Peyer's patch (tissue), 4 donors: ENCODE results near the gene TMEM141. TPM values are rescaled to one million over a fixed set of nuclear protein-coding genes. Genes with fewer than 3 reads are reported as not detected.
A peak's percentile ranks its signal among the peaks of the same experiment; 100 is the strongest.
"Not testable (repeated sequence)": the region's sequence is repeated elsewhere in the genome, so short reads cannot be mapped to it uniquely, and the experiment has no call there.

Experiments used
- DNase-seq, 3 donors: peaks; one replicate each; pipeline ENCODE4 v3.0.0-alpha.2; 2017 to 2019
- H3K27ac ChIP-seq, 4 donors: fragments of 200-600 bp; sonication (generic); one replicate each; pipeline ENCODE4 v1.5.1; 2016 to 2019
- H3K27me3 ChIP-seq, 2 donors: fragments of 200-600 bp; sonication (generic); one replicate each; pipeline ENCODE4 v1.5.1; 2019
- H3K36me3 ChIP-seq, 3 donors: fragments of 200-600 bp; sonication (generic); one replicate each; pipeline ENCODE4 v1.5.1; 2016 to 2019
- H3K4me1 ChIP-seq, 4 donors: fragments of 200-600 bp; sonication (generic); one replicate each; pipeline ENCODE4 v1.5.1; 2016 to 2019
- H3K4me3 ChIP-seq, 4 donors: fragments of 200-600 bp; sonication (generic); 1 replicate in 3 of 4; 2 replicates in 1 of 4; pipeline ENCODE4 v1.5.1; 2016 to 2019; ENCODE audit warnings: mild to moderate bottlenecking in 1 of 4
- H3K9me3 ChIP-seq, 4 donors: fragments of 200-600 bp; sonication (generic); one replicate each; pipeline ENCODE4 v1.5.1; 2016 to 2019; ENCODE audit warnings: mild to moderate bottlenecking in 1 of 4
- CTCF ChIP-seq, 6 experiments: fragments of 450-650 bp in 4 of 6; fragments of 200-600 bp in 2 of 6; sonication (generic) in 1 of 6; IDR thresholded peaks; one replicate each; pipeline ENCODE4 v1.5.1; 2017 to 2019; ENCODE audit warnings: antibody characterized with exemption in 6 of 6, mild to moderate bottlenecking in 3 of 6, moderate library complexity in 1 of 6
- POLR2A ChIP-seq, 2 donors: fragments of 450-650 bp; IDR thresholded peaks; one replicate each; pipeline ENCODE4 v1.5.1; 2017; ENCODE audit warnings: antibody characterized with exemption in 2 of 2, mild to moderate bottlenecking in 2 of 2, moderate library complexity in 2 of 2
- total RNA-seq, 4 donors: library from RNA; depleted of rRNA; stranded (reverse); fragments of >200 nt; gene quantifications; one replicate each; pipeline ENCODE4 v1.1.0, GENCODE V29; 2016

The TMEM141 gene
- total RNA-seq, 4 donors from 2014 or later: 52.0 to 240 (median 187) TPM

GRCh38 chr9:136753371-136754058 is 37.6 kb upstream of the TMEM141 start:
- no peaks in the 10 kb centered on the region for H3K36me3 ChIP-seq
- peaks cover 0 to 25% (median 3%) of the 10 kb centered on the region in 4 donors for H3K4me1 ChIP-seq
- no peaks in the 10 kb centered on the region for H3K27me3 ChIP-seq
- DNase-seq: no peak
- H3K9me3 ChIP-seq: peaks cover 0 to 17% (median 5%) of the 10 kb centered on the region in 4 donors
- no peak overlapping the region for H3K4me3 ChIP-seq
- H3K27ac ChIP-seq: peak overlapping the region in 1 of 4 donors; percentile 17
- TF ChIP-seq POLR2A (IDR thresholded peaks at IDR 0.05) (no peak), CTCF (IDR thresholded peaks at IDR 0.05) (no peak)

GRCh38 chr9:136754059-136754572 is 37.0 kb upstream of the TMEM141 start:
- DNase-seq: peak in 1 of 3 donors; percentile 56
- H3K27me3 ChIP-seq: no peaks in the 10 kb centered on the region
- TF ChIP-seq POLR2A (IDR thresholded peaks at IDR 0.05): no peak
- no peak for TF ChIP-seq CTCF (IDR thresholded peaks at IDR 0.05)

GRCh38 chr9:136754626-136755301 is 36.4 kb upstream of the TMEM141 start:
- TF ChIP-seq CTCF (IDR thresholded peaks at IDR 0.05) (no peak), POLR2A (IDR thresholded peaks at IDR 0.05) (no peak)
- Histone ChIP-seq H3K9me3 (peaks cover 0 to 17% (median 5%) of the 10 kb centered on the region in 4 donors), H3K27ac (peak overlapping the region in 1 of 4 donors; percentile 31), H3K4me1 (peaks cover 0 to 20% (median 0%) of the 10 kb centered on the region in 4 donors), H3K4me3 (no peak overlapping the region), H3K36me3 (no peaks in the 10 kb centered on the region), H3K27me3 (no peaks in the 10 kb centered on the region)
- DNase-seq: no peak

More at GRCh38 chr9:136754059-136754572, 37.0 kb upstream of the TMEM141 start:
- Histone ChIP-seq H3K4me3 (no peak overlapping the region), H3K9me3 (peaks cover 0 to 17% (median 5%) of the 10 kb centered on the region in 4 donors), H3K36me3 (no peaks in the 10 kb centered on the region), H3K4me1 (peaks cover 0 to 22% (median 2%) of the 10 kb centered on the region in 4 donors), H3K27ac (peak overlapping the region in 1 of 4 donors; percentile 17)

- not testable (repeated sequence) for H3K36me3 ChIP-seq, H3K4me3 ChIP-seq, H3K27me3 ChIP-seq, DNase-seq
- Histone ChIP-seq H3K9me3 (peaks cover 0 to 17% (median 5%) of the 10 kb centered on the region in 4 donors), H3K4me1 (peaks cover 0 to 20% (median 0%) of the 10 kb centered on the region in 4 donors), H3K27ac (peak overlapping the region in 1 of 4 donors; percentile 31)
Observed at GRCh38 chr9:136755302-136756133, 35.6 kb upstream of the TMEM141 start.

GRCh38 chr9:136756134-136756438 is 35.1 kb upstream of the TMEM141 start:
- H3K9me3 ChIP-seq: peaks cover 0 to 15% (median 5%) of the 10 kb centered on the region in 4 donors
- DNase-seq: no peak
- H3K4me3 ChIP-seq: no peak overlapping the region
- no peaks in the 10 kb centered on the region for H3K27me3 ChIP-seq
- peaks cover 0 to 20% (median 0%) of the 10 kb centered on the region in 4 donors for H3K4me1 ChIP-seq
- TF ChIP-seq POLR2A (IDR thresholded peaks at IDR 0.05) (no peak), CTCF (IDR thresholded peaks at IDR 0.05) (no peak)
- no peaks in the 10 kb centered on the region for H3K36me3 ChIP-seq
- no peak overlapping the region for H3K27ac ChIP-seq
